HG02981 (cell line): Measurements from ENCODE around the gene ATM.
"Not testable (repeated sequence)": the region's sequence is repeated elsewhere in the genome, so short reads cannot be mapped to it uniquely, and the experiment has no call there.

Source experiments
- ATAC-seq: cut with Tn5 transposase; IDR thresholded peaks from one replicate; pipeline ENCODE4 v1.9.1; 2021; ENCODE audit warnings: mild to moderate bottlenecking, moderate library complexity; ENCODE audit not compliant: unreplicated experiment

ATM gene

DNA sequence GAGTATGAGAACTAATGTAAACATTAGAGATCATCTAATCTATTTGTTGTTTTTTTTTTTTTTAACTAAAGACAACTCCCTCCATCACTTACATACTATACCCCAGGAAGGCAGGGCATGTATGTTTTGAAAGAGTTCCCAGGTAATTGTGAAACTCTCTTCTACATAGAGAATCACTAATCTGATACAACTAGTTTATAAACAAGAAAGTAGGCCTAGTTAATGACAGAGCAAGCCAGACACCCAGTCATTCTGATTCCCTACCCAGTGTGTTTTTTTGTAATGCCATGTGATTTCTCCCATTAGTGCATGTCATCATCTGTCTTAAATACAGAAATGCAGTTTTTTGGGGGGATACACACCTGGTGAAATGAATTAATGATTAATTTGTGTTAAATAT, 123.6 kb downstream of the ATM start:
- ATAC-seq: no peak

DNA sequence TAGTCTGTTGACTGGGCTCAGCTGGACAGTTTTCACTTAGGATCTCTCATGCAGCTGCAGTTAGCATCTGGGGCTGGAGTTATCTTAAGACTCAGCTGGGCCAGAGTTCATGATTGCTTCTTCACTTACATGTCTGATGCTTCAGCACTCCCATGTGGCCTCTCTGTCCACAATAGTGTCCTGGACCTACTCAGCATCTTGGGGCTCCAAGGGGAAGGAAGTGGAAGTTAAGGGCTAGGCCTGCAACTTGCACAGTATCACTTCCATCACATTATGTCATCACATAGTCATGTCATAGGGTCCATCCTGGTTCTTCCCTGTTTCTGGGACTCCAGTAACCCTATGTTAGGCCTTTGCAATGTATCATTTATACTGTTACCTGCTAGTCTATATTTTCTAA, 128.6 kb downstream of the ATM start:
- ATAC-seq: no peak

DNA sequence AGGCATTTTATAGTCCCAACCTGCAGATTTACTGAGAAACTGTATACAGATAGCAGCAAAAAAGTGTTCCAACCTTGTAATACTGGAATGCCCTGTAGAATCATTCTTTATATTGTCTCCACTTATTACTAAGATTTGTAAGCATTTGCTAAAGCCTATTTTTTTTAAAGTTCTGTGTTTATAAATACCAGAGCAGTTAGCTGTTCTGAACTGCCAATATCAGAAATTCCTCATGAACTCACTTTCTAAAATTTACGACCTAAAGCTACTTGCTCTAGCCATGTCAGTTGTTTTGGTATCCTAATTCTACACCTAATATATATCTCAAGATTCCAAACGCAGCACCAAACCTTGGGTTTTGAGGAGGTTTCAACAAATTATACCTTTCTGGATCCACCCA, 141.3 kb downstream of the ATM start:
- no peak for ATAC-seq

DNA sequence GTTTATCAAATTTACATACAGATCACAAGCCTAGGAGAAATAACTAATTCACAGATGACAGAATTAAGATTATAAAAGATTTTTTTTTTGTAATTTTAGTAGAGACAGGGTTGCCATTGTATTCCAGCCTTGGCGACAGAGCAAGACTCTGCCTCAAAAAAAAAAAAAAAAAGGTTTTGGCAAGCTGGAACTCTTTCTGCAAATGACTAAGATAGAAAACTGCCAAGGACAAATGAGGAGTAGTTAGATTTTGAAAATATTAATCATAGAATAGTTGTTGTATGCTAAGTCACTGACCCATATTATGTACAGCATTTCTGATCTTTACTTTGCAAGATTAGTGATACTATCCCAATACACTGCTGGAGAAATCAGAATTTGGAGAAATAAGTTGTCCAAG, 145.3 kb downstream of the ATM start:
- no peak for ATAC-seq

DNA sequence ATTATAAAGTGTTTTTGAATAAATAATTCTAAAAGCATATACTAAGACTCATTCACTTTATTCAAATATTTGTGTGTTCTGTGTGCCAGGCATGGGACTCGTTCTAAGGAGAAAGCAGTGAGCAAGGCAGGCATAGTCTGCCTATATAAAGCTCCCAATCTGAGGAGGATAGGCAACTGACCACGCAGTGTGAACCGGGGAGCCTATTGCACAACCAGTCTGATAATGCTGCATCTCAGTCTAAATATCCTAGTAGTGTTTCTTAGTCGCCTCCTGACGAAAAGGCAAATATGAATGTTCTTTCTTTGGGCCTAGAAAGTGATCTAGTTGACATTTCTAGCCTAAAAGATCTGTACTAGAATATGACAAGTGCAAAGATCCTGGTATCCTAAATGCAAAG, 146.2 kb downstream of the ATM start:
- no peak for ATAC-seq

DNA sequence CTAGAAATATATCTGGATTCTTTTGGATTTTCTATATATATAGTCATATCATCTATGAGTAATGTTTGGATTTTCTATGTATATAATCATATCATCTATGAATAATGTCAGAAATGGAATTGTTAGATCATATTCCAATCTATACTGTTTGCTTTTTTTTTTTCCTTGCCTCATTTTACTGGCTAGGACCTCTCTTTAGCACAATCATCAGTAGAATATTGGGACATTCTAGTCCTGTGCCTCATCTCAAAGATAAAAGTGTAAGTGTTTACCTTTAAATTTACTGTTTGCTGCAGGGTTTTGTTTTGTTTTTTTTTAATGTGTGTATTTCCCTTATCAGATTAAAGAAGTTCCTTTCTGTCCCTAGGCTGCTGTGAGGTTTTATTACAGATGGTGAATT, 147.4 kb downstream of the ATM start:
- no peak for ATAC-seq

DNA sequence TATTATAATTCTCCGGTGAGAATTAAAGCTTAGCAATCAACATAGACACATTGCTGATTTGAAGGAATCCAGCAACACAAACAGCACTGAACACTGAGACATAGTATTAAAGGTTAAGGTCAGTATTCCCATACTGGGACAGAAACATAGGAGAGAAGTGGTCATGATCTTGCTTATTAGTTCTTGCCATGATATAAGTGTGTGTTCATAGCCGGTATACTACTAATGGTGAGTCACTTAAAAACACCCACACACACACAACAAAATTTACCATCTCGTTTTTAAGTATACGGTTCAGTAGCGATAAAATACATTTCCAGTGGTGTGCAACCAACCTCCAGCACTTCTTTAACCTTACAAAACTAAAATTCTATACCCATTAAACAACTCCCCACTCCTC, 148.1 kb downstream of the ATM start:
- no peak for ATAC-seq

DNA sequence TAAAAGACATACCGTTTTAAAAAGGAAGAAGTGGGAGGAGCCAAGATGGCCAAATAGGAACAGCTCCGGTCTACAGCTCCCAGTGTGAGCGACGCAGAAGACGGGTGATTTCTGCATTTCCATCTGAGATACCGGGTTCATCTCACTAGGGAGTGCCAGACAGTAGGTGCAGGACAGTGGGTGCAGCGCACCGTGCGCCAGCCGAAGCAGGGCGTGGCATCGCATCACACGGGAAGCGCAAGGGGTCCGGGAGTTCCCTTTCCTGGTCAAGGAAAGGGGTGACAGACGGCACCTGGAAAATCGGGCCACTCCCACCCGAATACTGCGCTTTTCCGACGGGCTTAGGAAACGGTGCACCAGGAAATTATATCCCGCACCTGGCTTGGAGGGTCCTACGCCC, 150.6 kb downstream of the ATM start:
- not testable (repeated sequence) for ATAC-seq

DNA sequence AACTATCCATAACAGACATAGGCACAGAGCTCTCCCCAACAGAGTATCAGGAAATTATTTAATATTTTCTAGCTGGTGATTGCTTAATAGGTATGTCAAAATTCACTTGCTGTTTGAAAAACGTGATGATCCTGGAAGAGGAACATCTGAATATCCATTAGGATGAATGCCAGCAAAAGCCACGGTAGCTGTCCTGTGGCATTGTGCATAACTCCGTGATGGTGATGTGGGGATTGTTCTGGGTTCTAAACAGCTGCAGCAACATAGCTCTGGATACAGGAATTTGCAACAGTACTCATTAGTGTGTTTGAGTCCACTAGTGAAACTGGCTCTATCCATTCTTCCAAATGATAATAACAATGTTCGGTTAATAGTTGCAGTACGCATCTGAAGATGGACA, 165.7 kb downstream of the ATM start:
- ATAC-seq: no peak

DNA sequence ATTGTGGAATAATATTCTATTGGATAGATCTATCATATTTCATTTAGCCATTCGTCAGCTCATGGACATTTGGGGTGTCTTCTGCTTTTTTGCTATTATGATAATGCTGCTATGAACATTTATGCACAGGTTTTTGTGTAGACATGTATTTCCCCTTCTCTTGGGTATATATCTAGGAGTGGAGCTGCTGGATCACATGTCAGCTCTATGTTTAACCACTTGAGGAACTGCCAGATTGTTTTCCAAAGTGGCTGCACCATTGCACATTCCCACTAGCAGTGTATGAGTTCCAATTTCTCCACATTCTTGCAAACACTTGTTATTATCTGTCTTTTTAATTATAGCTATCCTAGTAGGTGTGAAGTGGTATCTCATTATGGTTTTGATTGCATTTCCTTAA, 169.5 kb downstream of the ATM start:
- ATAC-seq: no peak

DNA sequence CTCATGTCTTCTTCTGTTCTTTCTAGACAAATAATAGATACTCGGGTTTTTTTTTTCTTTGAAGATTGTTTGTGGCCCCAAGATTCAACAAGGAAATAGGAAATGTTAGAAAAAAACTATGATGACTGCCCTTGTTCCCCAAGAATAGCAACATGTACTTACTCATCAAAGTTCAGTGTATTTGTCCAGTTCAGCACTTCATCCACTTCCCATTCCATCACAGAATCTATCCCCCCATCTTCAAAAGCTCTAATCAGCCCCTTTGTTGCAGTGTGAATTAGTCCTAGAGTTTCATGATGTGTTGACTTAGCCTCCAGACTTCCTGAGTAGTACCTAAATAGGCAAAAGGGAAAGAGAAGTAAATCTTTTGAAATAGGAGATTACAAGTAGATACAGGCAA, 170.2 kb downstream of the ATM start:
- ATAC-seq: no peak

DNA sequence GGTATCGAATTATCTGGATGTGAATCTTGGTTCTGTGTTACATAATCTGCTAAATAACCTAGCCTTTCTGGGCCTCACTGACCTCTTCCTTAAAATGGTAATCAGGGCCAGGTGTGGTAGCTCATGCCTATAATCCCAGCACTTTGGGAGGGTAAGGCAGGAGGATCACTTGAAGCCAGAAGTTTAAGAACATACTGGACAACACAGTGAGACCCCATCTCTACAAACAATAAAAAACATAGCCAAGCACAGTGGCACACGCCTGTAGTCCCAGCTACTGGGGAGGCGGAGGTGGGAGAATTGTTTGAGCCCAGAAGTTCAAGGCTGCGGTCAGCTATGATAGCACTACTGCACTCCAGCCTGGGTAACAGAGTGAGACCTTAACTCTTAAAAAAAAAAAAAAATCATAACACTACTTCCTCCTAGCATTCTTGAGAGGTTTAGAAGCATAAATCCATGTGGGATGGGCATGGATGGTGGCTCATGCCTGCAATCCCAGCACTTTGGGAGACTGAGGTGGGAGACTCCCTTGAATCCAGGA, 171.9 kb downstream of the ATM start:
- ATAC-seq: no peak

DNA sequence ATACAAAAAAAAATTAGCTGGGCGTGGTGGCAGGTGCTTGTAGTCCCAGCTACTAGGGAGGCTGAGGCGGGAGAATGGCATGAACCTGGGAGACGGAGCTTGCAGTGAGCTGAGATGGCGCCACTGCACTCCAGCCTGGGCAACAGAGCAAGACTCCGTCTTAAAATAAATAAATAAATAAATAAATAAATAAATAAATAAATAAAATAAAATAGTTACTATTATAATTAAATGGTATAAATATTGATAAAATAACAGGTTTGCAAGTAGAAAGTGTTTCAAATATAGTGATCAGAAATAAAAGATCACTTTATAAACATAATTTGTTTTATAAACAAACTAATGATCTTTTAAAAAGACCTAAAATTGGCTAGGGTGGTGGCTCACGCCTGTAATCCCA, 173.8 kb downstream of the ATM start:
- not testable (repeated sequence) for ATAC-seq

DNA sequence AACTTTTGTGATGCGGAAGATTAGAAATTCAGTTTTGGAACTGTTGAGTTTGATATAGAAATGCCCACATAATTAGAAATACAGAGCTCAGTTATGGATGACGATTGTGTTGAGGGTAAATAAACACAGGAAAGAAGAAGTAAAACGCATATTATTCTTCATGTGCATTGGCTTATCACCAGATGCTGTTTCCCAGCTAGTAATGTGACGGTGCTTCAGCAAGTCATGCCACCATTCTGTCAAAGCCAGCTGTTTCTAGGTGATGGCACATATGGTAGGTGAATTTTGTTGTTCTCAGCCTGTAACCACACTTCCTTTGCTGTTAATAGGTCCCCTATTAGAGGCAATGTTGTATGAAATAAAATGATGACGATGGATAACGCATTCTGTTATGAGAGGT, 175.6 kb downstream of the ATM start:
- no peak for ATAC-seq

DNA sequence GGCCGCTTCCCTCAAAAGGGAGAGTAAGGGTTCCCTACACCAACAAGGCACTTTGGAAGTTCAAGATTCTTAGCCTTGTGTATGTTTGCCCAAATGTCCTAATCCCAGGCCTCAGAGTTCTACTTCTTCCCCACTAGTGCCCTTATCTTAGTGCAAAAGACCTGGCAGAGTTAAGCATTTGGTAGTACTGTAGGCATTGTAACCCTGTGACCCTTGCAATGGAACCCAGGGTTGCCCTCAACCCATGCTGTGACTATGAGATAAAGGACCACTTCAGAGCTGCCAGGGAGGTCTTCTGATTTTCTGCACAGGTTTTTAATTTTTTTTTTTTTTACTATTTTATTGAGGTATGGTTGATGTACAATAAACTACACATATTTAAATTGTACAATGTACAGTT, 179.4 kb downstream of the ATM start:
- no peak for ATAC-seq

DNA sequence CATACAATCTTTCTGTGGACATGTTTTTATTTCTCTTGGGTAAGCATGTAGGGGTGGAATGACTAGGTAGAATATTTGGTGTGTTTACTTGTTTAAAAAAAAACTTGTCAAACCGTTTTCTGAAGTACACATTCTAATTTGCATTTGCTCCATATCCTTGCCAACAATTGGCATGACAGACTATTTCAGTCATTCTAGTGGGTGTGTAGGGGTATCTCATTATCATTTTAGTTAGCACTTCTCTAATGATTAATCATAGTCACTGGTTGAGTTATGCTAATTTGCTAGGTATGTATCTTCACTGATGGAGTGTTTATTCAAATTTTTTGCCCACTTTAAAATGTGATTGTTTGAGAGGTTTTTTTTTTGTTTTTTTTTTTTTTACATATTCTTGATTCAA, 180.2 kb downstream of the ATM start:
- no peak for ATAC-seq

DNA sequence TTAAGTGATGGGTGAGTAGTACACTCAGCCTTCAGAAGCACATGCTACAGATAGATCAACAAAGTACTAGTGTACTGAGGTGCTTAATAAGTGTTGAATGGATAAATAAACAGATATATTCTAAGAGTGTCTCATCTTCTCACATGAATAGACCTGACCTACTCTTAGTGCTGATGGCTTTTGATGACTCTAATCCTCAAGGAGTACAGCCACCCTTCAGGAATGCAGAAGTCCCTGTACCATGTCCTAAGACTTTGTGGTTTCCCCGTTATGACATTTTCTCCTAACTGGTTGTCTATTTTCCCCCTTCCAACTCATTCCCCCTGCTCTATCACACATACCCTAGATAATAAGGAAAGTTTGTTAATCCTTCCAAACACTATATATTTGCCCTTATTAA, 182.8 kb downstream of the ATM start:
- no peak for ATAC-seq

DNA sequence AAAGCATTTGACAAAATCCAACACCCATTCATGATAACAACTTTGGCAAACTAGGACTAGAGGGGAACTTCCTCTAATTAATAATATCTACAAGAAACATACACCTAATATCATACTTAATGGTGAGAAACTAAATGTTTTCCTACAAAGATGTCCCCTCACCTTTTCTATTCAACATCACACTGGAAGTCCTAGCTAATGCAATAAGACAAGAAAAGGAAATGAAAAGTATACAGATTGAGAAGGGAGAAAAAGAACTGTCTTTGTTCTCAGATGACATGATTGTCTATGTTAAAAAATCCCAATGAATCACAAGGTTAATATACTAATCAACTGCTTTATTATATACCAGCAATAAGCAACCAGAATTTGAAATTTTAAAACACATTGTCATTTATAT, 192.1 kb downstream of the ATM start:
- ATAC-seq: no peak

DNA sequence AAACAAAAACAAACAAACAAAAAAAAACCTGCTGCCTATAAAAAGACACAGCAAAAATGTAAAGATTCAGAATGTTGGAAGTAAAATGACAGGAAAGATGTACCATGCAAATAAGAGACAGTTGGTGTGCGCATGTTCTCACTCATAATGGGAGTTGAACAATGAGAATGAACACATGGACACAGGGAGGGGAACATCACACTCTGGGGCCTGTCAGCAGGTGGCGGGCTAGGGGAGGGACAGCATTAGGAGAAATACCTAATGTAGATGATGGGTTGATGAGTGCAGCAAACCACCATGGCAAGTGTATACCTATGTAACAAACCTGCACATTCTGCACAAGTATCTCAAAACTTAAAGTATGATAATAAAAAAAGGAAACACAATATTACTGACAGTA, 194.7 kb downstream of the ATM start:
- not testable (repeated sequence) for ATAC-seq
